Right ventricle myocardium superior (tissue), 1 donor: ENCODE data around the gene SPATA33. TPM values are rescaled to one million over a fixed set of nuclear protein-coding genes. Genes with fewer than 3 reads are reported as not detected.

Experiments used
- ATAC-seq: fragments of 200-7000 bp; cut with Tn5 transposase; one replicate; pipeline ENCODE4 v1.9.1; 2020; ENCODE audit warnings: mild to moderate bottlenecking; ENCODE audit not compliant: poor library complexity
- DNase-seq: peaks from one replicate; pipeline ENCODE4 v3.0.0-alpha.2; 2020
- intact Hi-C: fragments of 100-400 bp; cut with DNase I; formaldehyde crosslinking; loops from one replicate; pipeline ENCODE4 v1.11.2; 2022
- total RNA-seq: library from RNA; stranded (reverse); fragmentation: NEBNext Ultra II Directional; extraction: Animal tissue kit (Norgen Biotek cat#: 25700); gene quantifications from one replicate; pipeline ENCODE4 v1.2.1, GENCODE V29; 2021
- donor health status: DM: no; HTN: yes; CAD: no; lungs with severe emphysema.

The SPATA33 gene
- total RNA-seq, 1 donor from 2014 or later: 1.9 TPM

DNA sequence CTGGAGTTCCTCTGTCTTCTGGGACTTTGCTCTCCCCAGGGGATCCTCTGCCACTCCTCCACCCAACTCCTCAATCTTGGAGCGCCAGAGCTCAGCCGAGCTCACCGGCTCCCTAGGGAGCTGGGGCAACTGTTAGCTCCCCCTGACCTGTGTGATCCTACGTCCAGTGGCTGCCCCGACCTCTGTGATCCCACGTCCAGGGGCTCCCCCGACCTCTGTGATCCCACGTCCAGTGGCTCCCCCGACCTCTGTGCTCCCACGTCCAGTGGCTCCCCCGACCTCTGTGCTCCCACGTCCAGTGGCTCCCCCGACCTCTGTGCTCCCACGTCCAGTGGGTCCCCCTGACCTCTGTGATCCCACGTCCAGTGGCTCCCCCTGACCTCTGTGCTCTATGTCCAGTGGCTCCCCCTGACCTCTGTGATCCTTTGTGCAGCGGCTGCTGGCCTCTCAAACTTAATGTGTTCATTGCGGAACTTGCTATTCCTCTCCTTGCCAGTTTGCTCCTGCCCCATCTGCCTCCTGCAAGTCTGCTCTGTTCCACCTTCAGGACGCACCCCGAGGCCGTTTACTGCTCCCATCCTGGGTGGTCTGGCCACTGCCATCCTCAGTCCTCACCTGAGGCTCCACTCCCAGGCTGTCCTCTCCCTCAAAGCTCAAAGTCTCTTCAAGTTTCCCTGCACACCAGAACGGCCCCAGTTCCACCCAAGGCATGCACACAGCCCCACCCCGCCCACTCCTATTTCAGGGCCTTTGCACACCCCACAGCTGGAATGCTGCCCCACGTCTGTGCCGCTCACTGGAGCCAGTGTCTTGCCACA is 60.3 kb downstream of the SPATA33 start:
- DNase-seq: no peak
- intact Hi-C loops: no loop called here
- no peak for ATAC-seq

Other genes starting within 250 kb of the SPATA33 start
- gene ANKRD11, start 167.3 kb upstream of the SPATA33 start, total RNA-seq: 64.9 TPM
- 108 TPM for gene SPG7, start 149.4 kb upstream of the SPATA33 start, total RNA-seq
- gene RPL13, start 97.2 kb upstream of the SPATA33 start, total RNA-seq: 1,044 TPM
- gene CPNE7, start 82.1 kb upstream of the SPATA33 start, total RNA-seq: not detected
- gene DPEP1, start 44.2 kb upstream of the SPATA33 start, total RNA-seq: not detected
- 32.6 TPM for gene CHMP1A, start 128 bp upstream of the SPATA33 start, total RNA-seq
- 20.7 TPM for gene CDK10, start 28.9 kb downstream of the SPATA33 start, total RNA-seq
- gene SPATA2L, start 43.9 kb downstream of the SPATA33 start, total RNA-seq: 4.1 TPM
- gene VPS9D1, start 63.1 kb downstream of the SPATA33 start, total RNA-seq: 11.2 TPM
- 10.2 TPM for gene ZNF276, start 63.7 kb downstream of the SPATA33 start, total RNA-seq
- 1.9 TPM for gene FANCA, start 158.8 kb downstream of the SPATA33 start, total RNA-seq
- 1.2 TPM for gene SPIRE2, start 170.6 kb downstream of the SPATA33 start, total RNA-seq
- 83.2 TPM for gene TCF25, start 215.8 kb downstream of the SPATA33 start, total RNA-seq